ENCODE results near the gene ZNF611. TPM values are rescaled to one million over a fixed set of nuclear protein-coding genes. Genes with fewer than 3 reads are reported as not detected.

The ZNF611 gene
- total and polyA plus RNA-seq, 10 of the 15 experiments (the other 5 are each of a cell fraction or from before 2014, with no cell fraction given), result 1.4 to 16.8 (median 7.6) TPM

- TF ChIP-seq MLLT1 (IDR thresholded peaks at IDR 0.05) (no peak), ASH2L (IDR thresholded peaks at IDR 0.05; ENCODE audit: borderline replicate concordance, low read depth) (no peak), HDGF (IDR thresholded peaks at IDR 0.05) (no peak), NKRF (conservative IDR thresholded peaks at IDR 0.05) (no peak), NFXL1 (IDR thresholded peaks at IDR 0.05; ENCODE audit: borderline replicate concordance) (no peak), NR2F1 (conservative IDR thresholded peaks at IDR 0.05) (no peak)
Measured at GRCh38 chr19:52662631-52663030, 72.2 kb downstream of the ZNF611 start (continued).

- DNase-seq (ENCODE audit: low read depth, low spot score) (no peak), FAIRE-seq (no peak), ATAC-seq (no peak)
- intact Hi-C loops (cut with micrococcal nuclease; ENCODE audit: unreplicated experiment) (no loop called here), in situ Hi-C loops (cut with MboI) (no loop called here)
- no peak overlapping the region for H3K9ac ChIP-seq (ENCODE audit: control insufficient read depth, insufficient read depth, low read length)
- POLR2A ChIA-PET, result no interaction called here
- H3K4me1 ChIP-seq (ENCODE audit: control insufficient read depth, insufficient read depth, low read length), result no peaks in the 10 kb centered on the region
- no peaks in the 10 kb centered on the region for H3K27me3 ChIP-seq (replicated peaks in 1 of 2; ENCODE audit: control insufficient read depth in 2 of 2, insufficient read depth in 2 of 2, low read length in 1 of 2)
- CTCF ChIA-PET, result no interaction called here
- SMC1A ChIA-PET (ENCODE audit: uncharacterized antibody, unreplicated experiment), result interaction anchor here (0.6 to 1.7 kb wide), 2 partner anchors 11 to 31 kb away, joined by 4 read pairs; no protein-coding TSS in a partner anchor
- H4K20me1 ChIP-seq (ENCODE audit: control insufficient read depth, insufficient read depth), result no peaks in the 10 kb centered on the region
- no peak for TF ChIP-seq STAT3 (IDR thresholded peaks at IDR 0.05; ENCODE audit: low read depth, low read length)
- no peak for TF ChIP-seq CEBPZ (IDR thresholded peaks at IDR 0.05; ENCODE audit: low read depth, low read length)
- no peak for TF ChIP-seq ZNF207 (IDR thresholded peaks at IDR 0.05; ENCODE audit: borderline replicate concordance)
- no peak for TF ChIP-seq YY1 (IDR thresholded peaks at IDR 0.05; ENCODE audit: low read depth, low read length)
- TF ChIP-seq MXI1 (IDR thresholded peaks at IDR 0.05; ENCODE audit: low read depth, low read length), result no peak
- no peak for TF ChIP-seq CHD2 (IDR thresholded peaks at IDR 0.05; ENCODE audit: borderline replicate concordance, low read depth, low read length)
- H3K4me3 ChIP-seq, result no peak overlapping the region
- no peaks in the 10 kb centered on the region; the same call in 2 of the 3 replicates for H3K9me3 ChIP-seq (replicated peaks; ENCODE audit: control insufficient read depth, insufficient read depth, low read length)
- H2AFZ ChIP-seq (ENCODE audit: control insufficient read depth, low read depth, low read length), result no peak overlapping the region
- no peak overlapping the region for H3K4me2 ChIP-seq (ENCODE audit: control insufficient read depth, insufficient read depth)
- RAD21 ChIA-PET (ENCODE audit: unreplicated experiment), result no interaction called here
- no peak overlapping the region for H3K27ac ChIP-seq (ENCODE audit: control insufficient read depth, insufficient read depth)
- H3K79me2 ChIP-seq (ENCODE audit: control insufficient read depth, insufficient read depth, low read length), result no peaks in the 10 kb centered on the region
- no TSS peak for BruUV-seq (replicated peaks)
- peaks cover 5 to 7% of the 10 kb centered on the region in 2 experiments; a peak in 3 of 4 replicates for H3K36me3 ChIP-seq (ENCODE audit: control insufficient read depth in 2 of 2, insufficient read depth in 2 of 2, low read length in 1 of 2)
- 75% methylated on average over 3 of the region's 3 CpGs for WGBS (ENCODE audit: insufficient coverage, insufficient replicate concordance, low lambda C conversion rate, missing lambda C conversion rate)
Measured at GRCh38 chr19:52660981-52661380, 73.9 kb downstream of the ZNF611 start.
